Panc1 (cell line): ENCODE measurements around the gene PTGFRN. TPM values are rescaled to one million over a fixed set of nuclear protein-coding genes. Genes with fewer than 3 reads are reported as not detected.

ENCODE experiments used
- ATAC-seq: fragments of 200-7000 bp; cut with Tn5 transposase; 2 replicates; pipeline ENCODE4 v1.9.1; 2020; ENCODE audit warnings: mild to moderate bottlenecking, moderate library complexity
- BruUV-seq: library from RNA; stranded (reverse); fragments of 400-500 nt; replicated peaks from 2 replicates; lab custom pipeline; 2021; lab: Mats Ljungman, UMichigan
- CTCF ChIA-PET: fragments of 300-600 bp; sonication (Branson Sonifier 250); formaldehyde crosslinking; loops from one replicate; lab custom pipeline; 2022; ENCODE audit warnings: antibody characterized with exemption; lab: Charles Lee
- POLR2A ChIA-PET: fragments of 300-600 bp; sonication (Branson Sonifier 250); formaldehyde crosslinking; loops from one replicate; lab custom pipeline; 2022; ENCODE audit warnings: antibody characterized with exemption; lab: Charles Lee
- DNase-seq: peaks from one replicate; pipeline ENCODE4 v3.0.0-alpha.2; 2010; ENCODE audit warnings: low read depth, low spot score
- H3K27ac ChIP-seq: 2 replicates; pipeline ENCODE4 v1.5.1; 2011; ENCODE audit warnings: mild to moderate bottlenecking, low read length, inconsistent platforms
- H3K27me3 ChIP-seq: fragments of 200-500 bp; sonication (Bioruptor generic); 2 replicates; pipeline ENCODE4 v1.6.0; 2014; ENCODE audit warnings: low read length, inconsistent platforms; ENCODE audit not compliant: control insufficient read depth, insufficient read depth
- H3K36me3 ChIP-seq: fragments of 200-500 bp; sonication (Bioruptor generic); 2 replicates; pipeline ENCODE4 v1.5.1; 2014; ENCODE audit warnings: inconsistent platforms, mild to moderate bottlenecking, low read length, moderate library complexity; ENCODE audit not compliant: control insufficient read depth, insufficient read depth
- H3K4me1 ChIP-seq: 2 replicates; pipeline ENCODE4 v1.5.1; 2011; ENCODE audit warnings: inconsistent platforms, mild to moderate bottlenecking, low read length, moderate library complexity; ENCODE audit not compliant: control insufficient read depth, insufficient read depth
- H3K4me3 ChIP-seq, 2 experiments: 2 replicates each; pipeline ENCODE4 v1.5.1; 2011 to 2012; ENCODE audit warnings: low read depth in 2 of 2, low read length in 2 of 2, mild to moderate bottlenecking in 2 of 2, inconsistent platforms in 1 of 2, moderate library complexity in 1 of 2
- H3K9me3 ChIP-seq: fragments of 200-500 bp; sonication (Bioruptor generic); 2 replicates; pipeline ENCODE4 v1.5.1; 2014; ENCODE audit warnings: low read depth, mild to moderate bottlenecking, inconsistent platforms, low read length, moderate library complexity; ENCODE audit not compliant: control insufficient read depth, insufficient read depth
- POLR2AphosphoS5 ChIP-seq: IDR thresholded peaks from 2 replicates; pipeline ENCODE4 v1.6.1; 2012; ENCODE audit warnings: mild to moderate bottlenecking, low read depth, low read length, moderate library complexity
- SIN3A ChIP-seq: IDR thresholded peaks from 2 replicates; pipeline ENCODE4 v1.6.1; 2012; ENCODE audit warnings: low read depth, mild to moderate bottlenecking, low read length, moderate library complexity, borderline replicate concordance; ENCODE audit not compliant: insufficient read depth
- TCF7L2 ChIP-seq: IDR thresholded peaks from 2 replicates; pipeline ENCODE4 v1.6.1; 2011; ENCODE audit warnings: mild to moderate bottlenecking, low read depth, low read length, inconsistent platforms
- in situ Hi-C: cut with HindIII; loops from 2 replicates; pipeline ENCODE4 v1.10.0; 2016; ENCODE audit warnings: low sequenced_read_pairs, low pct_unique_long_range_greater_than_20kb
- intact Hi-C: fragments of 100-400 bp; cut with micrococcal nuclease; formaldehyde crosslinking; loops from one replicate; pipeline ENCODE4 v1.10.0; 2022; ENCODE audit not compliant: unreplicated experiment
- total RNA-seq: library from RNA; stranded (reverse); gene quantifications from one replicate; pipeline ENCODE4 v1.2.1, GENCODE V29; 2021; ENCODE audit not compliant: unreplicated experiment
- TF ChIP-seq, protein P1 (sequence below), 2 experiments: IDR thresholded peaks; 2 replicates each; pipeline ENCODE4 v1.6.1; 2011 to 2012; ENCODE audit warnings: low read depth in 2 of 2, control low read depth in 1 of 2, low read length in 1 of 2, mild to moderate bottlenecking in 1 of 2, moderate library complexity in 1 of 2; ENCODE audit not compliant: insufficient read depth in 1 of 2
- TF ChIP-seq, protein P2 (sequence below): fragments of 450-650 bp; IDR thresholded peaks from 2 replicates; pipeline ENCODE4 v1.5.1; 2017; ENCODE audit warnings: mild to moderate bottlenecking

Gene PTGFRN
- total RNA-seq, 1 experiment from 2014 or later: 5.2 TPM

DNA sequence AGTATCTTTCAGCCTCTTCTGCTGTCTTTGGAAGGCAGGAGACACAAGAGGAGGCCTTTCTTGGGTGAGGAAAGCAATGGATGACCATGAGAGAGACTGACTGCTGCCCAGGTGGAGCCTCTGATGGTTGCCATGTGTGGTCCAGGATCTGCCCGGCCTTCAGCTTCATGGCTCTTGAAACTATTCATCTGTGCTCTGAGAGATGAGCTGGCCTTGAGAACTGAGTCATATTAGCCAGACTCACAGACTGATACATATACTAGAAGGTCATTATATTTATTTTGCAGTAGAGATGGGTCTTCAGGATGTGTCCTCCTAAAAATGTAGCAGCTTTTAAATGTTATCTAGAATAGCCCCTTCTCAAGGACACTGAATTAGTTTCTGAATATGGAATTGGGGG is 33.7 kb downstream of the PTGFRN start:
- intact Hi-C loops (no loop called here), in situ Hi-C loops (no loop called here)
- POLR2A ChIA-PET: no interaction called here
- Histone ChIP-seq H3K4me1 (no peaks in the 10 kb centered on the region), H3K4me3 (no peak overlapping the region), H3K36me3 (no peaks in the 10 kb centered on the region), H3K27me3 (no peaks in the 10 kb centered on the region), H3K9me3 (no peaks in the 10 kb centered on the region), H3K27ac (no peak overlapping the region)
- no peak for DNase-seq
- CTCF ChIA-PET: no interaction called here
- ATAC-seq: no peak
- TF ChIP-seq POLR2AphosphoS5: no peak
- TF ChIP-seq TCF7L2: no peak
- TF ChIP-seq SIN3A: no peak
- TF ChIP-seq, protein P1, sequence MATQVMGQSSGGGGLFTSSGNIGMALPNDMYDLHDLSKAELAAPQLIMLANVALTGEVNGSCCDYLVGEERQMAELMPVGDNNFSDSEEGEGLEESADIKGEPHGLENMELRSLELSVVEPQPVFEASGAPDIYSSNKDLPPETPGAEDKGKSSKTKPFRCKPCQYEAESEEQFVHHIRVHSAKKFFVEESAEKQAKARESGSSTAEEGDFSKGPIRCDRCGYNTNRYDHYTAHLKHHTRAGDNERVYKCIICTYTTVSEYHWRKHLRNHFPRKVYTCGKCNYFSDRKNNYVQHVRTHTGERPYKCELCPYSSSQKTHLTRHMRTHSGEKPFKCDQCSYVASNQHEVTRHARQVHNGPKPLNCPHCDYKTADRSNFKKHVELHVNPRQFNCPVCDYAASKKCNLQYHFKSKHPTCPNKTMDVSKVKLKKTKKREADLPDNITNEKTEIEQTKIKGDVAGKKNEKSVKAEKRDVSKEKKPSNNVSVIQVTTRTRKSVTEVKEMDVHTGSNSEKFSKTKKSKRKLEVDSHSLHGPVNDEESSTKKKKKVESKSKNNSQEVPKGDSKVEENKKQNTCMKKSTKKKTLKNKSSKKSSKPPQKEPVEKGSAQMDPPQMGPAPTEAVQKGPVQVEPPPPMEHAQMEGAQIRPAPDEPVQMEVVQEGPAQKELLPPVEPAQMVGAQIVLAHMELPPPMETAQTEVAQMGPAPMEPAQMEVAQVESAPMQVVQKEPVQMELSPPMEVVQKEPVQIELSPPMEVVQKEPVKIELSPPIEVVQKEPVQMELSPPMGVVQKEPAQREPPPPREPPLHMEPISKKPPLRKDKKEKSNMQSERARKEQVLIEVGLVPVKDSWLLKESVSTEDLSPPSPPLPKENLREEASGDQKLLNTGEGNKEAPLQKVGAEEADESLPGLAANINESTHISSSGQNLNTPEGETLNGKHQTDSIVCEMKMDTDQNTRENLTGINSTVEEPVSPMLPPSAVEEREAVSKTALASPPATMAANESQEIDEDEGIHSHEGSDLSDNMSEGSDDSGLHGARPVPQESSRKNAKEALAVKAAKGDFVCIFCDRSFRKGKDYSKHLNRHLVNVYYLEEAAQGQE (IDR thresholded peaks at IDR 0.05; ENCODE audit: insufficient read depth in 1 of 2, low read depth in 2 of 2, low read length in 1 of 2): no peak
- TF ChIP-seq, protein P2, sequence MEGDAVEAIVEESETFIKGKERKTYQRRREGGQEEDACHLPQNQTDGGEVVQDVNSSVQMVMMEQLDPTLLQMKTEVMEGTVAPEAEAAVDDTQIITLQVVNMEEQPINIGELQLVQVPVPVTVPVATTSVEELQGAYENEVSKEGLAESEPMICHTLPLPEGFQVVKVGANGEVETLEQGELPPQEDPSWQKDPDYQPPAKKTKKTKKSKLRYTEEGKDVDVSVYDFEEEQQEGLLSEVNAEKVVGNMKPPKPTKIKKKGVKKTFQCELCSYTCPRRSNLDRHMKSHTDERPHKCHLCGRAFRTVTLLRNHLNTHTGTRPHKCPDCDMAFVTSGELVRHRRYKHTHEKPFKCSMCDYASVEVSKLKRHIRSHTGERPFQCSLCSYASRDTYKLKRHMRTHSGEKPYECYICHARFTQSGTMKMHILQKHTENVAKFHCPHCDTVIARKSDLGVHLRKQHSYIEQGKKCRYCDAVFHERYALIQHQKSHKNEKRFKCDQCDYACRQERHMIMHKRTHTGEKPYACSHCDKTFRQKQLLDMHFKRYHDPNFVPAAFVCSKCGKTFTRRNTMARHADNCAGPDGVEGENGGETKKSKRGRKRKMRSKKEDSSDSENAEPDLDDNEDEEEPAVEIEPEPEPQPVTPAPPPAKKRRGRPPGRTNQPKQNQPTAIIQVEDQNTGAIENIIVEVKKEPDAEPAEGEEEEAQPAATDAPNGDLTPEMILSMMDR: no peak
- BruUV-seq: no TSS peak

DNA sequence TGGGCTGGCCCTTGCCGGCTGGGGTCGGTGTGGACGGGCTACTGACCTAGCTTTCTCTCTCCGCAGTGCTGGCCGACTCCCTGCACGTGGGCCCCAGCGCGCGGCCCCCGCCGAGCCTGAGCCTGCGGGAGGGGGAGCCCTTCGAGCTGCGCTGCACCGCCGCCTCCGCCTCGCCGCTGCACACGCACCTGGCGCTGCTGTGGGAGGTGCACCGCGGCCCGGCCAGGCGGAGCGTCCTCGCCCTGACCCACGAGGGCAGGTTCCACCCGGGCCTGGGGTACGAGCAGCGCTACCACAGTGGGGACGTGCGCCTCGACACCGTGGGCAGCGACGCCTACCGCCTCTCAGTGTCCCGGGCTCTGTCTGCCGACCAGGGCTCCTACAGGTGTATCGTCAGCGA is 34.9 kb downstream of the PTGFRN start:
- TF ChIP-seq TCF7L2 (no peak), POLR2AphosphoS5 (no peak), SIN3A (no peak)
- TF ChIP-seq, protein P1 (IDR thresholded peaks at IDR 0.05; ENCODE audit: insufficient read depth in 1 of 2, low read depth in 2 of 2, low read length in 1 of 2): no peak
- TF ChIP-seq, protein P2: no peak
- in situ Hi-C loops (no loop called here), intact Hi-C loops (no loop called here)
- POLR2A ChIA-PET: no interaction called here
- no peaks in the 10 kb centered on the region for H3K9me3 ChIP-seq
- DNase-seq (no peak), ATAC-seq (no peak)
- H3K4me3 ChIP-seq: no peak overlapping the region
- H3K27me3 ChIP-seq: no peaks in the 10 kb centered on the region
- H3K4me1 ChIP-seq: no peaks in the 10 kb centered on the region
- no peaks in the 10 kb centered on the region for H3K36me3 ChIP-seq
- H3K27ac ChIP-seq: no peak overlapping the region
- CTCF ChIA-PET: no interaction called here
- BruUV-seq: no TSS peak
